H1 (cell line): Measurements from ENCODE around the gene TCERG1. TPM values are rescaled to one million over a fixed set of nuclear protein-coding genes. Genes with fewer than 3 reads are reported as not detected.
A peak's percentile ranks its signal among the peaks of the same experiment; 100 is the strongest.

ENCODE experiments used
- CTCF ChIA-PET: fragments of 300-600 bp; sonication (Branson Sonifier 250); formaldehyde crosslinking; loops from one replicate; lab custom pipeline; 2021; ENCODE audit not compliant: partially characterized antibody; lab: Charles Lee
- POLR2A ChIA-PET: fragments of 300-600 bp; sonication (Branson Sonifier 250); formaldehyde crosslinking; loops from one replicate; lab custom pipeline; 2021; ENCODE audit warnings: inconsistent platforms; ENCODE audit not compliant: partially characterized antibody; lab: Charles Lee
- DNase-seq, 2 experiments: peaks; one replicate each; pipeline versions ENCODE4 v3.0.0 to v3.0.0-alpha.2; 2010 to 2022; ENCODE audit warnings: low spot score in 2 of 2, low read depth in 1 of 2, mixed read lengths in 1 of 2
- FAIRE-seq: peaks from 2 replicates; lab custom pipeline; 2011; peaks lifted over from hg19 to GRCh38; lab: Jason Lieb, UNC
- H2AFZ ChIP-seq: 2 replicates; pipeline ENCODE4 v1.8.1; 2012; ENCODE audit warnings: low read length, inconsistent platforms
- H2AK5ac ChIP-seq: 2 replicates; pipeline ENCODE4 v1.6.1; 2013; ENCODE audit warnings: low read depth, low read length
- H2BK120ac ChIP-seq: replicated peaks from 2 replicates; pipeline ENCODE3; 2013; ENCODE audit warnings: low read depth, low read length, inconsistent platforms
- H2BK12ac ChIP-seq: 2 replicates; pipeline ENCODE4 v1.6.1; 2013; ENCODE audit warnings: low read depth, low read length
- H2BK15ac ChIP-seq: 2 replicates; pipeline ENCODE4 v1.6.1; 2013; ENCODE audit warnings: low read length
- H2BK20ac ChIP-seq: 2 replicates; pipeline ENCODE4 v1.6.1; 2013; ENCODE audit warnings: low read length
- H2BK5ac ChIP-seq: 2 replicates; pipeline ENCODE4 v1.6.1; 2013; ENCODE audit warnings: low read depth, low read length
- H3K14ac ChIP-seq: 2 replicates; pipeline ENCODE4 v1.6.1; 2013; ENCODE audit warnings: inconsistent platforms; ENCODE audit not compliant: insufficient read length
- H3K18ac ChIP-seq: 2 replicates; pipeline ENCODE4 v1.6.1; 2013; ENCODE audit warnings: low read length; ENCODE audit errors: extremely low read depth
- H3K23ac ChIP-seq: 2 replicates; pipeline ENCODE4 v1.6.1; 2013; ENCODE audit warnings: inconsistent platforms; ENCODE audit not compliant: insufficient read length
- H3K23me2 ChIP-seq: 2 replicates; pipeline ENCODE4 v1.6.1; 2013; ENCODE audit warnings: low read depth, low read length
- H3K27ac ChIP-seq: 2 replicates; pipeline ENCODE4 v1.6.1; 2011; ENCODE audit warnings: low read depth, low read length, inconsistent platforms
- H3K27me3 ChIP-seq, 4 experiments: replicated peaks in 1 of 4; 1 replicate in 1 of 4; 2 replicates in 3 of 4; pipeline versions ENCODE4 v1.6.1 to v1.8.1; 2011 to 2013; ENCODE audit warnings: low read length in 3 of 4, mild to moderate bottlenecking in 3 of 4, inconsistent platforms in 2 of 4, mixed read lengths in 2 of 4, moderate library complexity in 1 of 4; ENCODE audit not compliant: control insufficient read depth in 3 of 4, insufficient read depth in 3 of 4; ENCODE audit errors: extremely low read depth in 1 of 4
- H3K36me3 ChIP-seq, 4 experiments: 2 replicates each; pipeline versions ENCODE4 v1.6.1 to v1.8.1; 2011 to 2013; ENCODE audit warnings: mild to moderate bottlenecking in 4 of 4, low read length in 3 of 4, moderate library complexity in 2 of 4, control low read depth in 1 of 4, inconsistent platforms in 1 of 4; ENCODE audit not compliant: insufficient read depth in 4 of 4, control insufficient read depth in 2 of 4
- H3K4ac ChIP-seq: replicated peaks from 2 replicates; pipeline ENCODE3; 2013; ENCODE audit warnings: low read length, low read depth, mixed read lengths, inconsistent platforms; ENCODE audit not compliant: insufficient read length
- H3K4me1 ChIP-seq, 4 experiments: replicated peaks in 1 of 4; 1 replicate in 1 of 4; 2 replicates in 3 of 4; pipeline versions ENCODE4 v1.6.1 to v1.8.1; 2011 to 2013; ENCODE audit warnings: low read length in 3 of 4, inconsistent platforms in 2 of 4, mixed read lengths in 1 of 4; ENCODE audit not compliant: insufficient read depth in 4 of 4, control insufficient read depth in 3 of 4
- H3K4me2 ChIP-seq, 2 experiments: 2 replicates each; pipeline versions ENCODE4 v1.6.1 to v1.8.1; 2011 to 2013; ENCODE audit warnings: low read depth in 2 of 2, low read length in 2 of 2, control low read depth in 1 of 2, inconsistent platforms in 1 of 2, mild to moderate bottlenecking in 1 of 2; ENCODE audit not compliant: insufficient read depth in 1 of 2
- H3K4me3 ChIP-seq, 4 experiments: fragments of 200-600, 300-600 bp in 1 of 4; sonication (generic), shearing (Covaris generic), sonication (Bioruptor Twin) in 1 of 4; 2 replicates each; pipeline versions ENCODE4 v1.5.1 to v1.8.1; 2011 to 2016; ENCODE audit warnings: low read length in 4 of 4, low read depth in 3 of 4, control low read depth in 2 of 4, inconsistent platforms in 2 of 4, mild to moderate bottlenecking in 2 of 4, mixed read lengths in 1 of 4, moderate library complexity in 1 of 4; ENCODE audit not compliant: insufficient read depth in 2 of 4; ENCODE audit errors: extremely low read depth in 1 of 4
- H3K56ac ChIP-seq: replicated peaks from 2 replicates; pipeline ENCODE3; 2013; ENCODE audit warnings: low read depth, mild to moderate bottlenecking, mixed read lengths, low read length, inconsistent platforms; ENCODE audit not compliant: insufficient read length
- H3K79me1 ChIP-seq: 2 replicates; pipeline ENCODE4 v1.6.1; 2013; ENCODE audit warnings: low read depth, low read length, control low read depth
- H3K79me2 ChIP-seq, 2 experiments: 2 replicates each; pipeline versions ENCODE4 v1.6.1 to v1.8.1; 2012 to 2013; ENCODE audit warnings: low read length in 2 of 2, mild to moderate bottlenecking in 2 of 2, inconsistent platforms in 1 of 2; ENCODE audit not compliant: insufficient read depth in 2 of 2, control insufficient read depth in 1 of 2
- H3K9ac ChIP-seq, 4 experiments: replicated peaks in 1 of 4; 1 replicate in 1 of 4; 2 replicates in 3 of 4; pipeline versions ENCODE4 v1.6.1 to v1.8.1; 2011 to 2013; ENCODE audit warnings: low read depth in 3 of 4, low read length in 3 of 4, control low read depth in 2 of 4, mild to moderate bottlenecking in 2 of 4, moderate library complexity in 2 of 4, inconsistent platforms in 1 of 4; ENCODE audit errors: extremely low read depth in 1 of 4
- H3K9me3 ChIP-seq, 2 experiments: 2 replicates each; pipeline versions ENCODE4 v1.6.1 to v1.8.1; 2012 to 2013; ENCODE audit warnings: mild to moderate bottlenecking in 2 of 2, moderate library complexity in 2 of 2, control low read depth in 1 of 2, inconsistent platforms in 1 of 2, low read depth in 1 of 2, low read length in 1 of 2, mixed read lengths in 1 of 2; ENCODE audit not compliant: insufficient read depth in 2 of 2
- H4K20me1 ChIP-seq, 2 experiments: replicated peaks in 1 of 2; 2 replicates each; pipeline versions ENCODE3 to v1.8.1; 2011 to 2013; ENCODE audit warnings: inconsistent platforms in 2 of 2, low read length in 2 of 2, mild to moderate bottlenecking in 1 of 2; ENCODE audit not compliant: insufficient read depth in 2 of 2, control insufficient read depth in 1 of 2
- H4K5ac ChIP-seq: 2 replicates; pipeline ENCODE4 v1.6.1; 2013; ENCODE audit warnings: low read length, low read depth, mixed read lengths, inconsistent platforms; ENCODE audit not compliant: insufficient read length
- H4K8ac ChIP-seq: 2 replicates; pipeline ENCODE4 v1.8.0; 2013; ENCODE audit warnings: mild to moderate bottlenecking, moderate library complexity, low read length, inconsistent platforms; ENCODE audit not compliant: insufficient read depth; ENCODE audit errors: extremely low read depth
- H4K91ac ChIP-seq: replicated peaks from 2 replicates; pipeline ENCODE3; 2013; ENCODE audit warnings: low read length, mixed read lengths, inconsistent platforms; ENCODE audit not compliant: insufficient read length
- BCL11A ChIP-seq, 2 experiments: IDR thresholded peaks; one replicate each; pipeline ENCODE4 v1.6.1; 2011; ENCODE audit warnings: low read depth in 2 of 2, low read length in 2 of 2, mild to moderate bottlenecking in 2 of 2
- KDM5A ChIP-seq: fragments of 200-600 bp; IDR thresholded peaks from 2 replicates; pipeline ENCODE4 v1.7.1; 2012; ENCODE audit warnings: mild to moderate bottlenecking, low read length, inconsistent platforms, mixed read lengths
- RAD21 ChIP-seq, 2 experiments: IDR thresholded peaks in 1 of 2; conservative IDR thresholded peaks in 1 of 2; 2 replicates each; pipeline ENCODE4 v1.6.1; 2011; ENCODE audit warnings: low read depth in 2 of 2, low read length in 2 of 2, improper control_type of control experiment in 1 of 2, inconsistent platforms in 1 of 2, mild to moderate bottlenecking in 1 of 2, moderate library complexity in 1 of 2
- WGBS, 2 experiments: shearing (Covaris generic) in 1 of 2; methylation state at CpG; one replicate each; pipeline versions ENCODE4 v1.1.6 to v1.1.7; 2013 to 2015; ENCODE audit warnings: low lambda C conversion rate in 2 of 2, mixed read lengths in 2 of 2, inconsistent platforms in 1 of 2, low coverage in 1 of 2, missing lambda C conversion rate in 1 of 2; ENCODE audit not compliant: insufficient replicate concordance in 2 of 2, insufficient coverage in 1 of 2, insufficient read length in 1 of 2; ENCODE audit errors: extremely low coverage in 1 of 2, missing lambda C conversion rate in 1 of 2; 5-methylcytosine and 5-hydroxymethylcytosine counted together
- polyA plus RNA-seq, 7 experiments: library from polyadenylated mRNA; depleted of rRNA in 3 of 7; stranded (reverse) in 5 of 7; unstranded in 2 of 7; fragments of >200 nt in 5 of 7; fragments of 200-250 nt in 2 of 7; gene quantifications; 1 replicate in 5 of 7; 2 replicates in 1 of 7; 4 replicates in 1 of 7; pipeline versions ENCODE4 v1.2.1 to v1.2.3, GENCODE V29; 2011 to 2013; ENCODE audit warnings: missing spikeins in 2 of 7, mixed read lengths in 2 of 7
- total RNA-seq: library from RNA; stranded (reverse); fragmentation: NEBNext Ultra II Directional; extraction: Animal tissue kit (Norgen Biotek cat#: 25700); gene quantifications from 2 replicates; pipeline ENCODE4 v1.2.1, GENCODE V29; 2021
- TF ChIP-seq, protein P1 (sequence below), 3 experiments: IDR thresholded peaks; 1 replicate in 2 of 3; 2 replicates in 1 of 3; pipeline versions ENCODE4 v1.5.1 to v1.6.1; 2011; ENCODE audit warnings: low read length in 3 of 3, mild to moderate bottlenecking in 3 of 3, inconsistent platforms in 2 of 3, low read depth in 1 of 3, moderate library complexity in 1 of 3; ENCODE audit not compliant: insufficient read depth in 1 of 3; ENCODE audit errors: control extremely low read depth in 1 of 3

Gene TCERG1
- total and polyA plus RNA-seq, 2 of the 8 experiments (the other 6 are each of a cell fraction or from before 2014, with no cell fraction given) = 105 to 122 TPM

DNA sequence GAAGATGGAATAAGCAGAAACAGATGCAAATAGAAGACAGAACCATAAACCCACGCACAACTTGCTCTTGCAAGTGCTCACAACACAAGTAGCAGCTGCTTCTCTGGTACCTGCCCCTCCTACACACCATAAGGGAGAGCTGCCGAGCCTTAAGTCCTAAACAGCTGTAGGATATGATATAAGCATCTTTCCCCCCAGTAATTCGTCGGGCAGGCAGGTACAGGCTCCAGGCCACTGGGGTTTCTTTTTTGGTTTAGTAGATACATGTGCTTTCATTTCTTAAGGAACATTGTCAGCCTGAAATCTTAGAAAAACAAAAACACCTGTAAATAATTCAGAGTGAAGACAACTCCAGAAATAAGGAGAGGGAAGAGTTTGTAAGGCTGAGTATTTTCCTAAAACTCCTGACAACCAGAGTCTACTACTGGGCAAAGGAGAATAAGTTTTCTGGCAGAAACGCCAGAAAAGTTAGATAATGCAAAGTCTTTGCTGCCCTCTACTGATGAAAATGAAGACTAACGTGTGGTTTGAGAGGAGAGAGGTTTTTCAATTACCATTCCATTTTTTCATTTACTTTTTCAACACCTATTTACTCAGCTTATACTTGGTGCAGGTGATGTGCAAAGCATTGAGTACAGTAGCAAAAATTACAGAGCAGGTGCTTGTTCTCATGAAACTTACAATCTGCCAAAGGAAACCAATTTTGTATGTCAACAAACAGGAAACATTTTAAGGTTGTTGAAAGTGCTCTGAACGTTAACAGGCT, 20.1 kb upstream of the TCERG1 start:
- Histone ChIP-seq H2BK120ac (no peak overlapping the region), H3K4me1 (no peaks in the 10 kb centered on the region; a peak in 1 of 7 replicates), H2BK20ac (no peak overlapping the region), H3K36me3 (no peaks in the 10 kb centered on the region), H3K79me1 (no peaks in the 10 kb centered on the region; the same call in 1 of the 2 replicates), H2BK5ac (no peak overlapping the region), H3K27me3 (no peaks in the 10 kb centered on the region; a peak in 1 of 7 replicates), H3K14ac (no peak overlapping the region), H3K9ac (no peak overlapping the region), H4K8ac (no peak overlapping the region), H3K23me2 (no peaks in the 10 kb centered on the region)
- CTCF ChIA-PET = interaction anchor here (0.5 to 5.8 kb wide), 35 partner anchors 8 to 1430 kb away, joined by 3 to 54 read pairs (median 5); partner anchors contain the start of genes POU4F3 and TCERG1
- POLR2A ChIA-PET = no interaction called here
- 54% methylated on average over 7 of the region's 7 CpGs; no CpG with 5 or more reads in 1 of the 2 experiments for WGBS, 2 experiments
- peak; percentile 89 for TF ChIP-seq RAD21 (IDR thresholded peaks at IDR 0.05 in 1 of 2, conservative IDR thresholded peaks at IDR 0.05 in 1 of 2; ENCODE audit: low read depth in 2 of 2, low read length in 2 of 2)
- TF ChIP-seq BCL11A (IDR thresholded peaks at IDR 0.05; ENCODE audit: low read depth in 2 of 2, low read length in 2 of 2) = no peak
- TF ChIP-seq KDM5A = no peak
- TF ChIP-seq, protein P1, sequence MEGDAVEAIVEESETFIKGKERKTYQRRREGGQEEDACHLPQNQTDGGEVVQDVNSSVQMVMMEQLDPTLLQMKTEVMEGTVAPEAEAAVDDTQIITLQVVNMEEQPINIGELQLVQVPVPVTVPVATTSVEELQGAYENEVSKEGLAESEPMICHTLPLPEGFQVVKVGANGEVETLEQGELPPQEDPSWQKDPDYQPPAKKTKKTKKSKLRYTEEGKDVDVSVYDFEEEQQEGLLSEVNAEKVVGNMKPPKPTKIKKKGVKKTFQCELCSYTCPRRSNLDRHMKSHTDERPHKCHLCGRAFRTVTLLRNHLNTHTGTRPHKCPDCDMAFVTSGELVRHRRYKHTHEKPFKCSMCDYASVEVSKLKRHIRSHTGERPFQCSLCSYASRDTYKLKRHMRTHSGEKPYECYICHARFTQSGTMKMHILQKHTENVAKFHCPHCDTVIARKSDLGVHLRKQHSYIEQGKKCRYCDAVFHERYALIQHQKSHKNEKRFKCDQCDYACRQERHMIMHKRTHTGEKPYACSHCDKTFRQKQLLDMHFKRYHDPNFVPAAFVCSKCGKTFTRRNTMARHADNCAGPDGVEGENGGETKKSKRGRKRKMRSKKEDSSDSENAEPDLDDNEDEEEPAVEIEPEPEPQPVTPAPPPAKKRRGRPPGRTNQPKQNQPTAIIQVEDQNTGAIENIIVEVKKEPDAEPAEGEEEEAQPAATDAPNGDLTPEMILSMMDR (IDR thresholded peaks at IDR 0.05; ENCODE audit: control extremely low read depth in 1 of 3, insufficient read depth in 1 of 3, low read depth in 1 of 3, low read length in 3 of 3) = peak in 2 of 3 experiments; percentile 59 to 68; a peak in 2 of 4 replicates
- TF ChIP-seq, all 59 proteins: peak for 2
- Histone ChIP-seq H3K9me3 (no peaks in the 10 kb centered on the region), H4K91ac (no peak overlapping the region), H2BK12ac (no peak overlapping the region), H3K23ac (no peak overlapping the region), H3K4me2 (no peak overlapping the region), H3K18ac (no peak overlapping the region), H2AK5ac (no peak overlapping the region), H3K56ac (no peak overlapping the region), H3K79me2 (no peaks in the 10 kb centered on the region), H3K4me3 (no peak overlapping the region), H3K27ac (no peak overlapping the region), H4K5ac (no peak overlapping the region), H3K4ac (no peak overlapping the region), H4K20me1 (no peaks in the 10 kb centered on the region), H2BK15ac (no peak overlapping the region), H2AFZ (peak overlapping the region; percentile 76; the same call in 1 of the 2 replicates)
- no peak for DNase-seq
- FAIRE-seq = peak; percentile 81
